Osteoblast (primary cell): ENCODE data around the gene TUBB. TPM values are rescaled to one million over a fixed set of nuclear protein-coding genes. Genes with fewer than 3 reads are reported as not detected.

Experiments used
- DNase-seq: peaks from one replicate; pipeline ENCODE4 v3.0.0; 2011; ENCODE audit warnings: low spot score, mixed read lengths; ENCODE audit not compliant: insufficient read length; ENCODE audit errors: missing footprints
- H2AFZ ChIP-seq: 2 replicates; pipeline ENCODE4 v1.6.0; 2011; ENCODE audit warnings: mild to moderate bottlenecking, low read length
- H3K27ac ChIP-seq: 2 replicates; pipeline ENCODE4 v1.5.1; 2011; ENCODE audit warnings: mild to moderate bottlenecking, low read depth, low read length, moderate library complexity
- H3K27me3 ChIP-seq: 2 replicates; pipeline ENCODE4 v1.6.0; 2012; ENCODE audit warnings: mild to moderate bottlenecking, control low read depth, inconsistent platforms, low read length, moderate library complexity; ENCODE audit not compliant: insufficient read depth
- H3K36me3 ChIP-seq: 2 replicates; pipeline ENCODE4 v1.5.1; 2011; ENCODE audit warnings: mild to moderate bottlenecking, low read length, control low read depth, moderate library complexity; ENCODE audit not compliant: insufficient read depth
- H3K4me1 ChIP-seq: 2 replicates; pipeline ENCODE4 v1.5.1; 2011; ENCODE audit warnings: mild to moderate bottlenecking, low read length, control low read depth, moderate library complexity; ENCODE audit not compliant: insufficient read depth
- H3K4me2 ChIP-seq: 2 replicates; pipeline ENCODE4 v1.6.0; 2011; ENCODE audit warnings: mild to moderate bottlenecking, low read length; ENCODE audit not compliant: insufficient read depth
- H3K4me3 ChIP-seq: fragments of 200-600 bp; sonication (generic); 3 replicates; pipeline ENCODE4 v1.5.1; 2012; ENCODE audit warnings: mild to moderate bottlenecking, low read length, inconsistent platforms; ENCODE audit not compliant: insufficient read depth
- H3K79me2 ChIP-seq: 2 replicates; pipeline ENCODE4 v1.6.0; 2012; ENCODE audit warnings: mild to moderate bottlenecking, low read length, control low read depth, inconsistent platforms; ENCODE audit not compliant: insufficient read depth
- H3K9me3 ChIP-seq: 2 replicates; pipeline ENCODE4 v1.5.1; 2011; ENCODE audit warnings: low read depth, low read length, control low read depth
- H4K20me1 ChIP-seq: 2 replicates; pipeline ENCODE4 v1.6.0; 2012; ENCODE audit warnings: mild to moderate bottlenecking, low read length, control low read depth; ENCODE audit not compliant: insufficient read depth
- CTCF ChIP-seq: IDR thresholded peaks from 2 replicates; pipeline ENCODE4 v1.5.1; 2011; ENCODE audit warnings: mild to moderate bottlenecking, low read depth, low read length, moderate library complexity; ENCODE audit errors: extremely low read depth
- total RNA-seq: library from RNA; depleted of rRNA; stranded (reverse); fragments of >200 nt; gene quantifications from 2 replicates; pipeline ENCODE4 v1.2.3, GENCODE V29; 2012

TUBB gene
- total RNA-seq, 1 donor = 509 TPM

GRCh38 chr6:30684386-30685156 is 35.6 kb upstream of the TUBB start:
- peaks cover 36% of the 10 kb centered on the region for H3K36me3 ChIP-seq
- peak overlapping the region; percentile 96 for H3K4me3 ChIP-seq
- peak; percentile 81 for DNase-seq
- no peaks in the 10 kb centered on the region for H3K9me3 ChIP-seq
- H3K4me2 ChIP-seq = peak overlapping the region; percentile 96
- H3K79me2 ChIP-seq = peaks cover 93% of the 10 kb centered on the region
- peaks cover 60% of the 10 kb centered on the region for H3K4me1 ChIP-seq
- H2AFZ ChIP-seq = no peak overlapping the region
- no peaks in the 10 kb centered on the region for H3K27me3 ChIP-seq
- H3K27ac ChIP-seq = peak overlapping the region; percentile 91
- no peak for TF ChIP-seq CTCF
- peaks cover 58% of the 10 kb centered on the region for H4K20me1 ChIP-seq

GRCh38 chr6:30685157-30686008 is 34.8 kb upstream of the TUBB start:
- peaks cover 60% of the 10 kb centered on the region for H3K4me1 ChIP-seq
- H3K36me3 ChIP-seq = peaks cover 28% of the 10 kb centered on the region
- DNase-seq = peak; percentile 82
- H3K79me2 ChIP-seq = peaks cover 89% of the 10 kb centered on the region
- H4K20me1 ChIP-seq = peaks cover 50% of the 10 kb centered on the region
- peak; percentile 15 for TF ChIP-seq CTCF
- H3K27ac ChIP-seq = peak overlapping the region; percentile 91
- peak overlapping the region; percentile 96 for H3K4me3 ChIP-seq
- H3K27me3 ChIP-seq = no peaks in the 10 kb centered on the region
- no peaks in the 10 kb centered on the region for H3K9me3 ChIP-seq
- no peak overlapping the region for H2AFZ ChIP-seq
- peak overlapping the region; percentile 96 for H3K4me2 ChIP-seq

GRCh38 chr6:30686009-30686907 is 33.9 kb upstream of the TUBB start, which contains the start of gene PPP1R18:
TSS of gene PPP1R18 (minus strand) at chr6:30686645. CDS start at chr6:30686018, 627 bp downstream.
- Histone ChIP-seq H3K27ac (peak within 1 kb of the TSS; percentile 91), H2AFZ (peak within 1 kb of the TSS; percentile 77), H3K9me3 (no peaks in the 10 kb centered on the region), H3K4me2 (peak within 1 kb of the TSS; percentile 96), H3K4me3 (peak within 1 kb of the TSS; percentile 96), H4K20me1 (peaks cover 45% of the 10 kb centered on the region), H3K79me2 (peaks cover 80% of the 10 kb centered on the region), H3K4me1 (peaks cover 55% of the 10 kb centered on the region), H3K36me3 (peaks cover 22% of the 10 kb centered on the region), H3K27me3 (no peaks in the 10 kb centered on the region)
- TF ChIP-seq CTCF = no peak
- DNase-seq = peak; percentile 93
